Esophagus squamous epithelium (tissue), 4 donors: Measurements from ENCODE around the gene COQ9.

Experiments used
- CTCF ChIP-seq, 6 experiments: fragments of 450-650 bp in 4 of 6; fragments of 200-600 bp in 2 of 6; sonication (generic) in 2 of 6; IDR thresholded peaks; one replicate each; pipeline ENCODE4 v1.5.1; 2016 to 2019; ENCODE audit warnings: antibody characterized with exemption in 6 of 6, mild to moderate bottlenecking in 4 of 6, moderate library complexity in 4 of 6
- POLR2A ChIP-seq, 4 donors: fragments of 450-650 bp; IDR thresholded peaks; one replicate each; pipeline ENCODE4 v1.6.1; 2017; ENCODE audit warnings: antibody characterized with exemption in 4 of 4, mild to moderate bottlenecking in 4 of 4, moderate library complexity in 3 of 4

- TF ChIP-seq CTCF (IDR thresholded peaks at IDR 0.05) = no peak
- TF ChIP-seq POLR2A (IDR thresholded peaks at IDR 0.05) = no peak
These were observed 19.5 kb upstream of the COQ9 start for GRCh38 chr16:57427824-57428223.
